Astrocyte of the spinal cord (primary cell): Measurements from ENCODE around the gene CACHD1.

Experiments
- DNase-seq: peaks from one replicate; pipeline ENCODE4 v3.0.0; 2011; ENCODE audit warnings: low read depth, low spot score
- H3K4me3 ChIP-seq: 2 replicates; pipeline ENCODE4 v1.5.1; 2011; ENCODE audit warnings: low read depth, mild to moderate bottlenecking, low read length, moderate library complexity
- in situ Hi-C: cut with HindIII; loops from 2 replicates; pipeline ENCODE4 v1.10.0; 2017; ENCODE audit warnings: low sequenced_read_pairs
- TF ChIP-seq, protein P1 (sequence below): IDR thresholded peaks from 2 replicates; pipeline ENCODE4 v1.5.1; 2012; ENCODE audit warnings: low read depth, mild to moderate bottlenecking, low read length, inconsistent platforms

The CACHD1 gene

DNA sequence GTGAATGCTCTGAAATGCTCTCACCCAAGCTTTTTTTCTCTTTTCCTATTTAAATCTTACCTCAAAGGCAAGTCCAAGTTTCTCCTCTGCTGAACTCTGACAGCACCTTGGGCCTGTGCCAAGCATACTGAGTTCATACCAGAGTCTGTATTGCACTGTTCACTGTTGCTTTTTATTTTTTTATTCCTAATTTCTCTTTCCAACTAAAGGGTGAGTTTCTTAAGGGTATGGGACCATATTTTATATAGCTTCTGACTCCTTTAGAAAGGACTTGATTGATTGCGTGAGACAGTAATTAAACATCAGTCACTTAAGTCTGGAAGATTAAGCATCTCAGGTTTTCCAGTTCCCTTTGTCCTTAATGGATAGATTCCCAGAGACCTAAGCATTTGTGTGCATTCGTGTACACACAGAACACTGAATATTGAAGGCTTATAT lies 69.9 kb downstream of the CACHD1 start:
- TF ChIP-seq, protein P1, sequence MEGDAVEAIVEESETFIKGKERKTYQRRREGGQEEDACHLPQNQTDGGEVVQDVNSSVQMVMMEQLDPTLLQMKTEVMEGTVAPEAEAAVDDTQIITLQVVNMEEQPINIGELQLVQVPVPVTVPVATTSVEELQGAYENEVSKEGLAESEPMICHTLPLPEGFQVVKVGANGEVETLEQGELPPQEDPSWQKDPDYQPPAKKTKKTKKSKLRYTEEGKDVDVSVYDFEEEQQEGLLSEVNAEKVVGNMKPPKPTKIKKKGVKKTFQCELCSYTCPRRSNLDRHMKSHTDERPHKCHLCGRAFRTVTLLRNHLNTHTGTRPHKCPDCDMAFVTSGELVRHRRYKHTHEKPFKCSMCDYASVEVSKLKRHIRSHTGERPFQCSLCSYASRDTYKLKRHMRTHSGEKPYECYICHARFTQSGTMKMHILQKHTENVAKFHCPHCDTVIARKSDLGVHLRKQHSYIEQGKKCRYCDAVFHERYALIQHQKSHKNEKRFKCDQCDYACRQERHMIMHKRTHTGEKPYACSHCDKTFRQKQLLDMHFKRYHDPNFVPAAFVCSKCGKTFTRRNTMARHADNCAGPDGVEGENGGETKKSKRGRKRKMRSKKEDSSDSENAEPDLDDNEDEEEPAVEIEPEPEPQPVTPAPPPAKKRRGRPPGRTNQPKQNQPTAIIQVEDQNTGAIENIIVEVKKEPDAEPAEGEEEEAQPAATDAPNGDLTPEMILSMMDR: no peak
- in situ Hi-C loops: no loop called here
- peak; percentile 50 for DNase-seq
- no peak overlapping the region for H3K4me3 ChIP-seq

DNA sequence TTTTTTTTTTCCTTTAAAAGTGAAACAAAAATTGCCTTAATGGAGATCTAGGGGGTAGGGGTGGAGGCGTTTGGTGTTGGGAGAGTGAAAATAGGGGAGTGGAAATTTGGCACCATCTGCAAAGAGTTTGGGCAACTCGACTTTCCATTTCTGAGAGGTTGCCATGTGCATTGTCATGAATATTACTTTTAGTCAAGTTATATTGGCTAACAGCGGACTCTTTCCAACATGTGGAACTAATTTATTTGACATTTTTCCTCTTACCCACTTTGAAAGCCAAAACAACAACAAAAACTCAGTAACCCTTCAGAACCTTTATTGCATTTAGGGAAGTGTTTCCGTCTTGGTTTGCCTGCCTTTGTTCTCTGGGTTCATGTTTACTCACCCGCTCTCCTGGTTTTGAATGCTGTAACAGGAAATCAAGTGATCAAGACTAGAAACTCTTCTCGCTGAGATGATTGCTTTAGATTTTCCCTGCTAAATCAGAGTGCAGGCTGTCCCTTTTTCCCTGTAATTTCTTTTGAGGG lies 70.4 kb downstream of the CACHD1 start:
- peak overlapping the region; percentile 4 for H3K4me3 ChIP-seq
- peak; percentile 51 for DNase-seq
- in situ Hi-C loops: no loop called here
- TF ChIP-seq, protein P1: no peak

DNA sequence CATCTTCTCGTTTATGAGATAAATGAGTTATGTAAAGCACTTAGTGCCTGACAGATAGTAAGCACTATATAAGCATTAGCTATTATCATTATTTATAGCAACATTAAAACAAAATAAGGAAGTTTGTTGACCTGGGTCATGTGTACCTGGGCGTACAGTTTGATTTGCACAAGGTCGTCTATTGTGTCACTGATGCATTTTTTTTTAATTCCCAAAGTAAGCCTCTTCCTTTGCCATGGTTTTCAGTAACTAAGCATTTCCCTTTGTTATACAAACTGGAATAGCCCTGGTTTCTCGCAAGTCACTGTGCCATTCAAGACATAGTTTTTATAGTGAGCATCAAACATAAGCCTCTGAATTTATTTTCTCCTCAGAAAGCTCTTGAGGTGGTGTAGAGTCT lies 72.2 kb downstream of the CACHD1 start:
- no peak for DNase-seq
- in situ Hi-C loops: no loop called here
- TF ChIP-seq, protein P1: no peak
- H3K4me3 ChIP-seq: no peak overlapping the region

DNA sequence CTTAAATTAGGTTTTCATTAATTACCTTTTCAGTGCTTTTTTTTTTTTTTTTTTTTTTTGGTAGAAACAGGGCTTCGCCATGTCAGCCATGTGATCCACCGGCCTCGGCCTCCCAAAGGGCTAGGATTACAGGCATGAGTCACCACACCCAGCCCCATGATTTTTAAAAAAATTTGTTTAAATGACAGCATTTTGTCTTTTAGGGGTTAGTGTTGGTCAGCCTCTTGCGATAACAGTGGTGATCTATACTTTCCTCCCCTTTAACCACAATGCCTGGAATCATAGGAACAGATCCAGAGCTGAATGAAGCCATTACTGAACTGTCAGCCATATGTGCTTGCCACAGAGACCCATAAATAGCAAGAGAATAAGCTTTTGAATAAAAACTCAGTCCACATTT lies 73.9 kb downstream of the CACHD1 start:
- TF ChIP-seq, protein P1: no peak
- in situ Hi-C loops: no loop called here
- H3K4me3 ChIP-seq: no peak overlapping the region
- DNase-seq: no peak

DNA sequence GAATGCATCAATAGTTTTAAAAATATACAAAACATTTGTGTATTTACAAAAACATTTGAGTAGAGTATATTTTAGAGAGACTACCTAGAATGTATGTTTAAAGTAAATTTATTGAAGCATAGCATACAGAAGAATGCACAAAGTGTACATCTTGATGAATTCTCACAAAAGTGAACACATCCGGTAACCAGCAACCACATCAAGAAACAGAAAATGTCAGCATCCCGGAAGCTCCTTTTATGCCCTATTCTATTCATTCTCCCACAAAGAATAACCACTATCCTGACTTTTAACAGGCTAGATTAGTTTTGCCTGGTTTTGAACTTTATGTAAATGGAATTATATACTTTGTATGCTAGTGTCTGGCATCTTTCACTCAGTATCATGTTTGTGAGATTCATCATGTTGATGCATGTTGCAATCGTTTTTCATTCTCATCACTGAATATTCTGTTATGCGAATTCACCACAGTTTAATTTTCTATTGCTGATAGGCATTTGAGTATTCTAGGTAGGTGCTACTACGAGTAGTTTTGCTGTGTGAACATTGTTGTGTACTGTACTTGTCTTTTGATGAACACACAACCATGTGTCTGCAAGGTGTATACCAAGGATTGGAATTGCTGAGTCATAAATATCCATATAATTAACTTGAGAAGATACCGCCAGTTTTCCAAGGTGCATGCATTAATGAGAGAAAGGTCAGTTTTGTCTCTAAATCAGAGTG lies 75.4 kb downstream of the CACHD1 start:
- H3K4me3 ChIP-seq: no peak overlapping the region
- DNase-seq: no peak
- in situ Hi-C loops: no loop called here
- TF ChIP-seq, protein P1: no peak

DNA sequence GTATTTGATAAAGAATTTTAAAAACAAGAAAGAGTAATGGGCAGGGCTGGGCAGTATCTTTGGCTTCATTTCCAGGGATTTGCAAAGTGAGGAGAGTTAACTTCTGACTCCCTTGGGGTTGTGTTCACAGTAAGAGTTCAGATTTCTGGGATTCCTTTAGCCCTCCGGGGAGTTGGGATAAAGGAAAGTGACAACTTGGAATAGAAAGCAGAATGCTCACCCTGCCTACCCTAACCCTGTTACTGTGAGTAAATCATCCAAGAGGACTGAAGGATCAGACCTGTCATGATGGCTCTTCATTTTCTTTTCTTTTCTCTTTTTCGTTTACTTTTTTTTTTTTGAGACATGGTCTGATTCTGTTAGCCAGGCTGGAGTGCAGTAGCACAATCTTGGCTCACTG lies 76.1 kb downstream of the CACHD1 start:
- TF ChIP-seq, protein P1: no peak
- DNase-seq: no peak
- H3K4me3 ChIP-seq: no peak overlapping the region
- in situ Hi-C loops: no loop called here
